Stimulated activated CD4-positive, alpha-beta T cell treated with anti-CD3 and anti-CD28 coated beads, Interleukin-12 subunit alpha, Interleukin-12 subunit beta, amount 100 ng/mL, for 24 hours (primary cell): ENCODE results near the gene TICRR.
"Not testable (repeated sequence)": the region's sequence is repeated elsewhere in the genome, so short reads cannot be mapped to it uniquely, and the experiment has no call there.

Experiments
- DNase-seq, 2 experiments: peaks; one replicate each; pipeline ENCODE4 v3.0.0-alpha.2; 2020; ENCODE audit warnings: low read depth in 2 of 2

Gene TICRR

DNA sequence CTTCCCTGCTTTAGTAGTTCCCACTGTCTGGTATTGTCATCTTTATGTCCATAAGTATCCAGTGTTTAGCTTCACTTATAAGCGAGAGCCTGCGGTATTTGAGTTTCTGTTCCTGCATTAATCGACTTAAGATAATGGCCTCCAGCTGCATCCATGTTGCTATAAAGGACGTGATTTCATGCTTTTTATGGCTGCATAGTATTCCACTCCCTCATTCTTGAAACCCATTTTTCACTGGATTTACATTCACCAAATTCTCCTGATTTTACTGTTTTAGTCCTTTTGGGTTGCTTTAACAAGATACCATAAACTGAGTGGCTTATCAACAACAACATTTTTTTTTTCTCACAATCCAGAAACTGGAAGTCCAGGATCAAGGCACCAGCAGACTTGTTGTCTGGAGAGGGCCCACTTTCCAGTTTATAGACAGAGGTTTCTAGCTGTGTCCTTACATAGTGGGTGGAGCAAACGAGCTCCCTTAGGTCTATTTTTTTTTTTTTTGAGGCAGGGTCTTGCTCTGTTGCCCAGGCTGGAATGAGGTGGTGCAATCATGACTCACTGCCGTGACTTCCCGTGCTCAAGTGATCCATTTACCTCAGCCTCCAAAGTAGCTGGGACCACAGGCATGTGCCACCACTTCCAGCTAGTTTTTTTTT is 6.1 kb upstream of the TICRR start:
- DNase-seq: no peak

GRCh38 chr15:89575656-89576416 is 567 bp downstream of the TICRR start:
- peak in 1 of 2 experiments; percentile 17 for DNase-seq

- DNase-seq: no peak
Observed at GRCh38 chr15:89576417-89576773, 1.1 kb downstream of the TICRR start.

DNA sequence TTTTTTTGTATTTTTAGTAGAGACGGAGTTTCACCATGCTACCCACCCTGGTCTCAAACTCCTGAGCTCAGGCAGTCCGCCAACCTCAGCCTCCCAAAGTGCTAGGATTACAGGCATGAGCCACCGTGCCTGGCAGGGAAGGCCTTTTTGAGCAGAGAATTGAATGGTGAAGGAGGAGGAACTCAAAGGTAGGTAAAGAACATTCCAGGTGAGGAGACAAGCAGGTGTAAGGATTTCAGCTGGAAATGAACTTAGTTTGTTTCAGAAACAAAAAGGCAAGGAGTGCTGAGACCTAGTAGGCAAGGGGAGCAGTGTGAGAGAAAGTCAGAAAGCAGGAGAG is 2.5 kb downstream of the TICRR start:
- DNase-seq: no peak

DNA sequence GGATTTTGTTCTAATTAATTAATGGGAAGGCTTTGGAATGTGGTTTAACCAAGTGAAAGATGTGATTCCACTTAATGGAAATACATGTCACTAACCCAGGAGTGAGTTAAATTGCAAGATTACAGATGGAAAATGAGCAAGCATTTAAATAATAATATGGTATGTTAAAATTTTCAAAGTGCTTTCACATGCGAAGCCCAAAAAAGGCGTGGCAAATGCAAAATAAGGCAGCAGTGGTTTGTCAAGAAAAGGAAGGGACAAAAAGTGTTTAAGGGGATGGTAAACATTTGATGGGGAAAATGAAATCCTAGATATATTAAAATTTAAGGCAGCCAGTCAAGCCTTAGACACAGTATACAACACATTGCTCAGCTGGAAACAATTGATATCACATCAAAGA is 2.9 kb downstream of the TICRR start:
- DNase-seq: no peak

DNA sequence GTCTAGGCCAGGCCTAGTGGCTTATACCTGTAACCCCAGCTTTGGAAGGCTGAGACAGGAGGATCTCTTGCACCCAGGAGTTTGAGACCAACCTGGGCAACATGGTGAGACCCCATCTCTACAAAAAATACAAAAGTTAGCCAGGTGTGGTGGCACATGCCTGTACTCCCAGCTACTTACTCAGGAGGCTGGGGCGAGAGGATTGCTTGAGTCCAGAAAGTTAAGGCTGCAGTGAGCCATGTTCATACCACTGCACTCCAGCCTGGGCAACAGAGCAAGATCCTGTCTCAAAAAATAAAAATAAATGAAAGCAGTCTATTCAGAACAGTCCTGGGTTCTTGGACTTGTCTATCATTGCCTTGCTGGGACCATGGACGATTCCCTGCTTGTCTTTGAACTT is 5.5 kb downstream of the TICRR start:
- DNase-seq: not testable (repeated sequence)

GRCh38 chr15:89586651-89587050 is 11.4 kb downstream of the TICRR start:
- no peak for DNase-seq

DNA sequence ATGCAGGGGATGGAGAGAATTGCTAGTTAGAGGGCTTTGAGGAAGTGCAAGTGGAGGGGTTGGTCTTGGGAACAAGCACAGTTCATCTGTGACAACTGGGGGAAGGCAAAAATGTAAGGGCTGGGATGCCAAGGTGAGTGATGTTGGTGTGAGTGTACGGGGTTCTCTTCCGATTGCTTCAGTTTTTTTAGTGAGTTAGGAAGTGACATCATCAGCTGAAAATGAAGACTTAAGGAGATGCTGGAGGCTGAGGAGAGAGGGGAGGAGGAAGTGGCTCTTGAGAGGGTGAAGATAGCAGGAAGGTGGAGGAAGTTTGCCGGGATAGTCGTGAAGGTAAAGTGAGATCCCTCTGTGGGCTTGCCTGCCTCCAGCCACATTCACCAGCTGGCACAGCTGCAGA is 12.7 kb downstream of the TICRR start:
- no peak for DNase-seq

GRCh38 chr15:89591834-89592233 is 16.6 kb downstream of the TICRR start:
- DNase-seq: no peak

DNA sequence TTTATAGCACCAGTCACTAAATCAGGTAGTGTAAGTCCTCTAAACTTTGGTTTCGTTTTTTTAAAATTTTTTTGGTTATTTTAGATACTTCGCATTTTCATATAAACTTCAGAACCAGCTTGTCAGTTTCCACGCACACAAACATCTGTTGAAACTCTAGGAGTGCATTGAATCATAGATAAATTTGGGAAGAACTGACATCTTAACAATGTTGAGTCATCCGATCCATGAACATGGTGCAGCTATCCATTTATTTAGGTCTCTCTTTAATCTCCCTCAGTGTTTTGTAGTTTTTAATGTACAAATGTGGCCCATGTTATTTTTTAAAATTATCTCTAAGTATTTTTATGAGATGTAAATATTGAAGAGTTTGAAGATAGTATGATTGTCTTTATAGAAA is 17.7 kb downstream of the TICRR start:
- DNase-seq: no peak

DNA sequence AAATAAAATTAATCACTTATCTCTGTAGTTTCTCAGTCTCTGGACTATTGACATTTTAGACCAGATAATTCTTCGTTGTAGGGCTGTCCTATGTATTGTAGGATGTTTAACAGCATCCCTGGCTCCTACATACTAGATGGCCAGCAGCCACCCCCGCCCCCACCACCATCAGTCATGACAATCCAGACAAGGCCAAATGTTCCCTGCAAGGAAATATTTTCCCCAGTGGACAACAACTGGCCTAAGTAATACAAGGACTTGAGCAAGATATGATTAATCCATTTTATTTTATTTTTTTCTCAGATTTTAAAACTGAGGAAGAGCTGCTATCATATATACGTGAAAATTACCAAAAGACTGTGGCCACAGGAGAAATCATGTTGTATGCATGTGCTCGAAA is 23.8 kb downstream of the TICRR start:
- no peak for DNase-seq

DNA sequence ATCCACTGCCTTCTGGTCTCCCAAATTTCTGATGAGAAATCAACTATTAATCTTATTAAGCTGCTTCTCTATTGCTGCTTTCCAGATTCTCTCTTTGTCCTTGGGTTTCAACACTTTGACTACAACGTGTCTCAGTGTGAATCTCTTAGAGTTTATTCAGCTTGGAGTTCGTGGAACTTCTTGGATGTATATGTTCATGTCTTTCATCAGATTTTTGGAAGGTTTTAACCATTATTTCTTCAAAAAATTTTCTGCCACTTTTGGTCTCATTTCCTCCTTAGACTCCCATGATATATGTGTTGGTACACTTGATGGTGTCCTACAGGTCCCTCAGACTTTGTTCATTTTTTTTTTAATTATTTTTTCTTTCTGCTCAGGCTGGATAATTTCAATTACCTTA is 36.0 kb downstream of the TICRR start:
- DNase-seq: no peak

- no peak for DNase-seq
Observed at GRCh38 chr15:89613031-89613430, 37.8 kb downstream of the TICRR start.

DNA sequence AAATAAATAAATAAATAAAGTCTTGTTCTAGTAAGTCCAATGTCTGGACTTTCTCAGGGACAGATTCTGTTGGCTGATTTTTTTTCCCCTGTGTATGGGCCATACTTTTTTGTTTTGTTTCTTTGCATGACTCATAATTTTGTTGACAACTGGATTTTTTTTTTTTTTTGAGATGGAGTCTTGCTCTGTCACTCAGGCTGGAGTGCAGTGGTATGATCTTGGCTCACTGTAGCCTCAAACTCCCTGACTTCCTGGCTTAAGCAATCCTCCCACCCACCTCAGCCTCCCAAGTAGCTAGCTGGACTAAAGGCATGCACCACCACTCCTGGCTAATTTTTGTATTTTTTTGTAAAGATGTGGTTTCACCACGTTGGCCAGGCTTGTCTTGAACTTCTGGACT is 38.9 kb downstream of the TICRR start:
- DNase-seq: no peak

GRCh38 chr15:89615135-89615534 is 39.9 kb downstream of the TICRR start:
- no peak for DNase-seq

GRCh38 chr15:89616228-89616627 is 41.0 kb downstream of the TICRR start:
- no peak for DNase-seq

- DNase-seq: no peak
Observed at GRCh38 chr15:89621547-89621946, 46.3 kb downstream of the TICRR start.

DNA sequence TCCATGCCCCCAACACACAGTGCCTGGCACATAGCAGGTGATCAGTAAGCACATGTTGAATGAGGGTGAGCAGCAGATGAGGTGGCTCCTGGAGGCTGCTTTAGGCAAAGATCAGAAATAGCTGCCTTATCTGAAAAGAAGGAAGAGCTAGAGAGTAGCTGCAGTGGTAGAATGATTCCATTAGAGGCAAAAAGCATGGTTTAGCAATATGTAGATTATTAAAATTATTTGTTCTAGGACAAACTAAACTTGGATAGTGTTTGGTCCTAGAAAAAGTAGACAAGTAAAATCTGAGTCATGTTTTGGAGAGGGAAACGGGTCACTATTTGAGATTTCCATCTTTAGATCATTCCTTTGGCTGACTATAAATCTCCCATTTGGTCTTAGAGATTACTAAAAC is 47.9 kb downstream of the TICRR start:
- no peak for DNase-seq

DNA sequence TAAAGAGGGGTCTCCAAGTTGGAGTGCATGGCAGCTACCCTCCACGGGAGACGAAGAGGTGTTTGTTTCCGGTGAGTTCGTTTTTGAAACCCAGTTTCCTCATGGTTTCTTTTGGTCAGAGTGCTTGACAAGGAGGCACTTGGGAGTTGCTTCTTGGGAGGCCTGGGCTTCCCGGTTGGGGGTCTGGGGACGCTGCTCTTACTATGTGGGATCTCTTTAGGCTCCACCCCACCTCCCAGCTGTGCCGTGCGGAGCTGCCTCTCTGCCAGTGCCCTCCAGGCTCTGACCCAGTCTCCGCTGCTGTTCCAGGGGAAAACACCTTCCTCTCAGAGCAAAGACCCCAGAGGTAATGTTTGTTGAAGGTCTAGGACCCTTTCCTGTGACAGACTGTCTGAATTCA is 50.4 kb downstream of the TICRR start:
- no peak for DNase-seq

- DNase-seq: no peak
Observed at GRCh38 chr15:89627256-89627970, 52.1 kb downstream of the TICRR start.

DNA sequence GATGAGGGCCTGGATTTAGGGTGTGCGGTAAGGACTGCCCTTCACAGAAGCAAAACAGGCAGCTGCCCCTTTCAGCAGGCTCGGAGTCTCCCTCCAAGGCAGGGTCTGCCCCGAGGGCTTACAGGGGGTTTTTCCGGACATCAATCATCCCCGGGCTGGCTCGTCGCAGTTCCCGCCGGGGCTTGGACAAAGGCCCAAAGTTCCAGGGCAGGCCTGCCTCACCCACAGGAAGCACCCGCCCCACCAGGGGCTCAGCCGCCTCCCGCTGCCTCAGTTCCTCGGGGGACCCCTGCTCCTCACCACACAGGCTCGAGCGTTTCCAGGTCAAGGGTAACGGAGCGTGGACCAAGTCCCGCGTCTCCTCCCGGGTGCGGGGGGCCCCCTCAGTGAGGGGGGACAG is 53.0 kb downstream of the TICRR start:
- DNase-seq: no peak

DNA sequence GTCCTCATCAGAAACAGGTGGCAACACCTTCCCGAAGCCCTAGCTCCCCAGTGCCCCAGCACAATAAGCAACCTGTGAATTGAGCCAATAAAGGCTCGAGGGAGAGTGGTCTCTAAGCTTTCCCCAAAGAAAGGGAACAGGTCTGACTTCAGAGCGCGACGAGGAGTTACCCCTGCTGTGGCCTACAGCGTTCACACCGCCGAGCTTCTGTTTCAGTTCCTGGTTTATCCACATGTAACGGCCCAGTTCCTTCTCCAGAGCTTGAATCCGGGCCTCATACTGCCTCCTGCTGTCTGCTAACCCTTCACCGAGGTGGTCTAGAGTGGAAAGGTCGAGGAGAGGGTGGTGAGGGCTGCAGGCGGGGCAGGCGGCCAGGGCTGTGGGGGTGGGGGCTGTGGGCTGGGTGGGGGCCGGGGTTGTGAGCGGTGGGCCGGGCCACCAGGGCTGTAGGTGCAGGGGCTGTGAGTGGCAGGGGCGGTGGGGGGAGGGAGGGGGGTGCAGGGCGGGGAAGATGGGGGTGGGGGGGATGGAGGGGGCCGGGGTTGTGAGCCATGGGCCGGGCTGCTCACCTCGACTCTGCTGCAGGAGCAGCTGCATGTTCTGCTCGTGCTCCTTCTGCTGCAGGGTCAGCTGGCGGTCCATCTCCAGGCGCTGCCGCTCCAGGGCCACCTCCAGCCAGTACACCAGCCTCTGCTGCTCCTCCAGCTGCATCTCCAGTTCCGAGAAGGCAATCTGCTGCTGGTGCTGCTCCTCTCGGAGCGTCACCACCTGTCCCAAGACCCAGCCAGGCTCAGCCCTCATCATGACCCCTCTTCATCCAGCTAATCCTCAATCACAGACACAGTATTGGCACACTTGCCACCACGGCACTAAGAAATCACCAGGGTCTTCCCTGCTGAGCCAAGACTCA is 53.8 kb downstream of the TICRR start:
- DNase-seq: no peak
